IMR-90 (cell line): Measurements from ENCODE around the gene COX7A2L. TPM values are rescaled to one million over a fixed set of nuclear protein-coding genes. Genes with fewer than 3 reads are reported as not detected.
"Not testable (repeated sequence)": the region's sequence is repeated elsewhere in the genome, so short reads cannot be mapped to it uniquely, and the experiment has no call there.

Source experiments
- ATAC-seq: fragments of 200-7000 bp; cut with Tn5 transposase; 2 replicates; pipeline ENCODE4 v1.9.1; 2020; ENCODE audit warnings: low read depth, mild to moderate bottlenecking, moderate library complexity
- BruUV-seq: library from RNA; stranded (reverse); fragments of 400-500 nt; replicated peaks from 2 replicates; lab custom pipeline; 2021; lab: Mats Ljungman, UMichigan
- CTCF ChIA-PET: fragments of 300-600 bp; formaldehyde crosslinking; extraction: SDS; loops from one replicate; lab custom pipeline; 2021; ENCODE audit warnings: antibody characterized with exemption; lab: Yijun Ruan, JAX
- POLR2A ChIA-PET: fragments of 300-600 bp; sonication (Branson Sonifier 250); formaldehyde crosslinking; loops from one replicate; lab custom pipeline; 2022; ENCODE audit warnings: antibody characterized with exemption; ENCODE audit not compliant: unreplicated experiment; lab: Charles Lee
- DNase-seq: peaks from one replicate; pipeline ENCODE4 v3.0.0; 2013
- H2AFZ ChIP-seq: replicated peaks from 2 replicates; pipeline ENCODE3; 2013; ENCODE audit warnings: low read length, mild to moderate bottlenecking; ENCODE audit not compliant: poor library complexity
- H2AK5ac ChIP-seq: 2 replicates; pipeline ENCODE4 v1.6.1; 2013; ENCODE audit warnings: low read depth, low read length, inconsistent platforms
- H2AK9ac ChIP-seq: replicated peaks from 2 replicates; pipeline ENCODE3; 2013; ENCODE audit warnings: mild to moderate bottlenecking, low read depth, low read length, moderate library complexity; ENCODE audit not compliant: poor library complexity
- H2BK120ac ChIP-seq: 2 replicates; pipeline ENCODE4 v1.6.1; 2013; ENCODE audit warnings: low read depth, low read length, inconsistent platforms
- H2BK15ac ChIP-seq: 3 replicates; pipeline ENCODE4 v1.6.1; 2013; ENCODE audit warnings: low read depth, low read length, inconsistent platforms
- H2BK20ac ChIP-seq: 2 replicates; pipeline ENCODE4 v1.6.1; 2013; ENCODE audit warnings: low read depth, mild to moderate bottlenecking, inconsistent platforms, low read length, moderate library complexity
- H2BK5ac ChIP-seq: 2 replicates; pipeline ENCODE4 v1.6.1; 2013; ENCODE audit warnings: mild to moderate bottlenecking, low read depth, low read length, inconsistent platforms; ENCODE audit not compliant: poor library complexity, severe bottlenecking
- H3K14ac ChIP-seq: replicated peaks from 2 replicates; pipeline ENCODE4 v1.6.1; 2013; ENCODE audit warnings: low read depth, low read length, inconsistent platforms
- H3K18ac ChIP-seq: 2 replicates; pipeline ENCODE4 v1.6.1; 2013; ENCODE audit warnings: low read depth, low read length, control low read depth
- H3K23ac ChIP-seq: 2 replicates; pipeline ENCODE4 v1.6.1; 2013; ENCODE audit warnings: low read depth, low read length, inconsistent platforms
- H3K27ac ChIP-seq: 2 replicates; pipeline ENCODE4 v1.5.1; 2013; ENCODE audit warnings: mild to moderate bottlenecking, control low read depth, low read length; ENCODE audit not compliant: insufficient read depth
- H3K27me3 ChIP-seq: 2 replicates; pipeline ENCODE4 v1.6.1; 2013; ENCODE audit warnings: low read length; ENCODE audit not compliant: control insufficient read depth, insufficient read depth
- H3K36me3 ChIP-seq: 2 replicates; pipeline ENCODE4 v1.6.1; 2013; ENCODE audit warnings: low read length, mixed read lengths; ENCODE audit not compliant: control insufficient read depth, insufficient read depth
- H3K4ac ChIP-seq: 2 replicates; pipeline ENCODE4 v1.6.1; 2013; ENCODE audit warnings: low read depth, low read length, inconsistent platforms
- H3K4me1 ChIP-seq: 2 replicates; pipeline ENCODE4 v1.6.1; 2013; ENCODE audit warnings: low read length, mixed read lengths; ENCODE audit not compliant: control insufficient read depth, insufficient read depth
- H3K4me2 ChIP-seq: 2 replicates; pipeline ENCODE4 v1.6.1; 2013; ENCODE audit warnings: low read depth, mild to moderate bottlenecking, control low read depth, low read length, moderate library complexity
- H3K4me3 ChIP-seq: 2 replicates; pipeline ENCODE4 v1.5.1; 2013; ENCODE audit warnings: low read depth, mild to moderate bottlenecking, control low read depth, low read length, moderate library complexity; ENCODE audit not compliant: insufficient read depth
- H3K56ac ChIP-seq: 2 replicates; pipeline ENCODE4 v1.6.1; 2013; ENCODE audit warnings: low read length, inconsistent platforms; ENCODE audit not compliant: insufficient read depth; ENCODE audit errors: extremely low read depth
- H3K79me1 ChIP-seq, 2 experiments: 2 replicates each; pipeline ENCODE4 v1.6.1; 2013; ENCODE audit warnings: low read length in 2 of 2, inconsistent platforms in 1 of 2, low read depth in 1 of 2
- H3K9ac ChIP-seq: 2 replicates; pipeline ENCODE4 v1.6.1; 2013; ENCODE audit warnings: low read depth, low read length, control low read depth
- H3K9me1 ChIP-seq: 2 replicates; pipeline ENCODE4 v1.6.1; 2013; ENCODE audit warnings: low read length, inconsistent platforms; ENCODE audit not compliant: insufficient read depth
- H3K9me3 ChIP-seq: 2 replicates; pipeline ENCODE4 v1.6.1; 2013; ENCODE audit warnings: low read length; ENCODE audit not compliant: control insufficient read depth, insufficient read depth
- H4K20me1 ChIP-seq: 2 replicates; pipeline ENCODE4 v1.6.1; 2013; ENCODE audit warnings: low read length, inconsistent platforms; ENCODE audit not compliant: insufficient read depth
- H4K5ac ChIP-seq: 2 replicates; pipeline ENCODE4 v1.6.1; 2013; ENCODE audit warnings: mild to moderate bottlenecking, low read depth, low read length, control low read depth
- H4K8ac ChIP-seq, 2 experiments: 2 replicates each; pipeline ENCODE4 v1.6.1; 2013; ENCODE audit warnings: low read depth in 2 of 2, low read length in 2 of 2, control low read depth in 1 of 2, inconsistent platforms in 1 of 2
- H4K91ac ChIP-seq: 2 replicates; pipeline ENCODE4 v1.6.1; 2013; ENCODE audit warnings: low read depth, low read length, inconsistent platforms; ENCODE audit not compliant: insufficient read depth
- BHLHE40 ChIP-seq: fragments of 150-350 bp; IDR thresholded peaks from 2 replicates; pipeline ENCODE4 v1.6.1; 2016; ENCODE audit warnings: mild to moderate bottlenecking, low read depth, low read length
- CEBPB ChIP-seq: IDR thresholded peaks from 2 replicates; pipeline ENCODE4 v1.6.1; 2012; ENCODE audit warnings: low read depth, low read length, improper control_type of control experiment
- MXI1 ChIP-seq: IDR thresholded peaks from 2 replicates; pipeline ENCODE4 v1.6.1; 2012; ENCODE audit warnings: low read depth, mild to moderate bottlenecking, low read length, moderate library complexity, borderline replicate concordance
- POLR2A ChIP-seq: IDR thresholded peaks from 2 replicates; pipeline ENCODE4 v1.6.1; 2012; ENCODE audit warnings: mild to moderate bottlenecking, low read depth, low read length
- WGBS, 2 experiments: methylation state at CpG; one replicate each; pipeline versions ENCODE4 v1.1.5 to v1.1.7; 2013; ENCODE audit warnings: missing lambda C conversion rate in 2 of 2; ENCODE audit not compliant: insufficient read length in 1 of 2; ENCODE audit errors: extremely low coverage in 2 of 2; 5-methylcytosine and 5-hydroxymethylcytosine counted together
- dilution Hi-C: fragments of 300-500 bp; cut with HindIII; formaldehyde crosslinking; loops from one replicate; pipeline ENCODE4 v1.14.3; 2018; ENCODE audit warnings: low sequenced_read_pairs; ENCODE audit not compliant: unreplicated experiment
- in situ Hi-C: fragments of 300-500 bp; cut with MboI; formaldehyde crosslinking; loops from 3 replicates; pipeline ENCODE4 v1.14.3; 2019; ENCODE audit warnings: low sequenced_read_pairs, inconsistent platforms, mixed read lengths
- intact Hi-C: fragments of 100-400 bp; cut with micrococcal nuclease; formaldehyde crosslinking; loops from 2 replicates; pipeline ENCODE4 v1.10.0; 2022
- polyA plus RNA-seq, 3 experiments: library from polyadenylated mRNA; depleted of rRNA; stranded (reverse); fragments of >200 nt; gene quantifications; 2 replicates each; pipeline ENCODE4 v1.2.3, GENCODE V29; 2012; ENCODE audit warnings: low replicate concordance in 1 of 3
- total RNA-seq: library from RNA; depleted of rRNA; stranded (reverse); fragments of >200 nt; gene quantifications from 2 replicates; pipeline ENCODE4 v1.2.3, GENCODE V29; 2012

Gene COX7A2L
- total and polyA plus RNA-seq, 2 of the 4 experiments (the other 2 are of a cell fraction), result 123 to 132 TPM

GRCh38 chr2:42401773-42402172, 40.8 kb upstream of the COX7A2L start:
- TF ChIP-seq POLR2A (no peak), BHLHE40 (no peak), MXI1 (no peak), CEBPB (no peak)
- H2AK5ac ChIP-seq, result no peak overlapping the region
- no peaks in the 10 kb centered on the region for H3K4me1 ChIP-seq
- H2BK15ac ChIP-seq, result no peak overlapping the region
- no peak overlapping the region for H4K8ac ChIP-seq
- H2BK5ac ChIP-seq, result no peak overlapping the region
- dilution Hi-C loops, result no loop called here
- ChIA-PET POLR2A (no interaction called here), CTCF (no interaction called here)
- no peak overlapping the region for H2BK120ac ChIP-seq
- H3K18ac ChIP-seq, result no peak overlapping the region
- H3K56ac ChIP-seq, result no peak overlapping the region
- in situ Hi-C loops, result no loop called here
- no peak overlapping the region for H3K9ac ChIP-seq
- H3K9me3 ChIP-seq, result no peaks in the 10 kb centered on the region
- no peak overlapping the region for H2BK20ac ChIP-seq
- H3K79me1 ChIP-seq, result no peaks in the 10 kb centered on the region
- no CpG with 5 or more reads among the region's 6 CpGs for WGBS, 2 experiments
- no peak overlapping the region for H2AK9ac ChIP-seq
- no peak overlapping the region for H3K4ac ChIP-seq
- H3K36me3 ChIP-seq, result no peaks in the 10 kb centered on the region
- no peak overlapping the region for H3K23ac ChIP-seq
- no peak overlapping the region for H3K27ac ChIP-seq
- no peak overlapping the region for H3K4me2 ChIP-seq
- H3K4me3 ChIP-seq, result no peak overlapping the region
- H3K9me1 ChIP-seq, result no peaks in the 10 kb centered on the region
- no peaks in the 10 kb centered on the region for H4K20me1 ChIP-seq
- no TSS peak for BruUV-seq
- no peak overlapping the region for H2AFZ ChIP-seq
- DNase-seq (no peak), ATAC-seq (no peak)
- H4K5ac ChIP-seq, result no peak overlapping the region
- intact Hi-C loops, result no loop called here
- H3K14ac ChIP-seq, result no peak overlapping the region
- H4K91ac ChIP-seq, result no peak overlapping the region
- H3K27me3 ChIP-seq, result peaks cover 14% of the 10 kb centered on the region

GRCh38 chr2:42398052-42398451, 37.0 kb upstream of the COX7A2L start:
- H4K8ac ChIP-seq, H4K20me1 ChIP-seq, POLR2A ChIA-PET, H4K5ac ChIP-seq, H3K79me1 ChIP-seq, H2BK120ac ChIP-seq, H2BK5ac ChIP-seq, H3K18ac ChIP-seq, H2BK15ac ChIP-seq, H3K36me3 ChIP-seq, H3K56ac ChIP-seq, H2AFZ ChIP-seq, BruUV-seq, H2AK9ac ChIP-seq, H3K4me1 ChIP-seq, ATAC-seq, H3K23ac ChIP-seq, H3K4ac ChIP-seq, H4K91ac ChIP-seq, intact Hi-C loops, H2AK5ac ChIP-seq, H2BK20ac ChIP-seq, in situ Hi-C loops, dilution Hi-C loops, H3K9me3 ChIP-seq, H3K4me3 ChIP-seq, DNase-seq, H3K4me2 ChIP-seq, H3K14ac ChIP-seq, H3K9ac ChIP-seq, H3K27ac ChIP-seq, H3K9me1 ChIP-seq: not testable (repeated sequence)
- H3K27me3 ChIP-seq, result peaks cover 15% of the 10 kb centered on the region
- WGBS, 2 experiments, result no CpG with 5 or more reads among the region's 11 CpGs
- CTCF ChIA-PET, result interaction anchor here (0.7 kb wide), 1 partner anchor 63 kb away, joined by 3 read pairs; no protein-coding TSS in a partner anchor
